Neural progenitor cell (in vitro differentiated cells): ENCODE data around the gene PAK6.

Experiments
- CTCF ChIP-seq: fragments of 200-600 bp; sonication (generic); IDR thresholded peaks from 2 replicates; pipeline ENCODE4 v1.5.1; 2017; ENCODE audit warnings: antibody characterized with exemption, mild to moderate bottlenecking
- EZH2 ChIP-seq: fragments of 200-600 bp; sonication (generic); IDR thresholded peaks from 2 replicates; pipeline ENCODE4 v1.6.1; 2017; ENCODE audit warnings: antibody characterized with exemption, mild to moderate bottlenecking, moderate library complexity
- EZH2phosphoT487 ChIP-seq: fragments of 200-600 bp; sonication (generic); IDR thresholded peaks from 2 replicates; pipeline ENCODE4 v1.6.1; 2017; ENCODE audit warnings: antibody characterized with exemption

- no peak for TF ChIP-seq CTCF
- no peak for TF ChIP-seq EZH2
- no peak for TF ChIP-seq EZH2phosphoT487
These were observed 7.0 kb downstream of the PAK6 start for GRCh38 chr15:40245666-40246450.
